NCI-H2107 (cell line): ENCODE measurements around the gene TMEM8B.

Experiments
- DNase-seq: peaks from one replicate; lab custom pipeline; 2025; lab: John Stamatoyannopoulos, UW

Gene TMEM8B

GRCh38 chr9:35811381-35812024 lies 17.5 kb upstream of the TMEM8B start:
- no peak for DNase-seq

DNA sequence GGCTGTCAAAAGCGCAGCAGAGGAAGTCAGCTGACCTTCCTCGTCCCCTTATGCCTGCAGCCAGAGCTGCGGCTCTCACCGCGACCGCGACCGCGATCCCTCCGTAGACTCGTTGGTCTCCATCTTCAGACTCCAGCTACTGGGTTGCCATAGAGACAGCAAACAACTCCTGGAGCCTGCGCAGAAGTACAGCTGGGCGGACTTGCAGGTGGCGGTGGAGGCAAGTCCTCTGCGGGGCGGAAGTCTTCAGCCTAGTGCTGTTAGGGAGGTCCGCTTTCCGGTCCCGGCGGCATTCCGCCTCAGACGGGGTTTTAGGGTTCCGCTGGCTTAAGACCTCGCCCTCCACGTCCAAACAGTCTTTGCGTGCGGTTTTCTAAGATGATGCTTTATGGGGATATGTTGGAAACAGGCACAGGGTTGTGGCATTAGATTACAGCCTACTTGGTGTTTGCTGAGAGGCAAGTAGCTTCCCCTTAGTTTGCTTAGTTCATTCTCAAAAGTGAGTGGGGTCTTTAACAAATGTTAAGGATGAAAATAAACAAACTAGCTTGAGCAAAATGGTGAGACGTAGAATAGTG lies 16.9 kb upstream of the TMEM8B start, which contains the start of gene SPAG8:
Gene SPAG8, minus strand, starts transcription at position 238 of the 578 bp plus-strand sequence. Its CDS starts 115 bp downstream, at position 123.
- DNase-seq = peak; percentile 91

DNA sequence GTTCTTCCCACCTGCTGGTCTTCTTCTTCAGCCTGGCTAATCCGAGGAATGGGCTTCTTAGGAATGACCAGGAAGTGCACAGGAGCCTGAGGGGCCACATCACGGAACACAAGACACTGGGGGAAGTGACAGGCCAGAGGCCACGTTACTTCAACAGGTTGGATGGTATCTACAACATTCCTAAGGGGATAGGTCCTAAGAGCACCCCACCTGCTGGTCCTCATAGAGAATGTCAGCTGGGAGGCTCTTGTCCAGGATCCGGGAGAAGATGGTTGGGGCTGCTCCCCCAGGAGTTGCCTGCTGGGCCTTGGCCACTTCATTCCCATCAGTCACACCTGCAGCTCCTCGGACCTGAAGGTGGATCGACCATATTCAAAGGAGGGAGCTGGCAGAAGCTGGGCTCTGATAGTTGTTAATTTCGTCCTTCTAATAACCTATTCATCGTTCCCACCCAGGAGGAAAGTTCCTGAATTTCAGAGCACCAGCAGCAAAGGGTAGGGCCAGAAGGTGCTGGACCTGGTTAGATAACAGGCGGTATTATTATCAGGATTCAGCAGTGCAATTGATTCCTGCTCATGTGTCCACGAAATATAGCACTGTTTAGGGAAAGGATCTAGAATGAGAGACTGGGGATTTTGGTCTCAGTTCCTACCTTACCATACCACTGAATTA lies 15.5 kb upstream of the TMEM8B start:
- DNase-seq = no peak

- no peak for DNase-seq
Observed at GRCh38 chr9:35814106-35814840, 14.8 kb upstream of the TMEM8B start.

GRCh38 chr9:35814841-35815543 lies 14.0 kb upstream of the TMEM8B start, which contains the start of gene HINT2:
Gene HINT2, minus strand, starts transcription at chr9:35815042. Its CDS starts 63 bp downstream, at chr9:35814979.
- DNase-seq = peak; percentile 96

GRCh38 chr9:35816708-35817107 lies 12.3 kb upstream of the TMEM8B start:
- no peak for DNase-seq

DNA sequence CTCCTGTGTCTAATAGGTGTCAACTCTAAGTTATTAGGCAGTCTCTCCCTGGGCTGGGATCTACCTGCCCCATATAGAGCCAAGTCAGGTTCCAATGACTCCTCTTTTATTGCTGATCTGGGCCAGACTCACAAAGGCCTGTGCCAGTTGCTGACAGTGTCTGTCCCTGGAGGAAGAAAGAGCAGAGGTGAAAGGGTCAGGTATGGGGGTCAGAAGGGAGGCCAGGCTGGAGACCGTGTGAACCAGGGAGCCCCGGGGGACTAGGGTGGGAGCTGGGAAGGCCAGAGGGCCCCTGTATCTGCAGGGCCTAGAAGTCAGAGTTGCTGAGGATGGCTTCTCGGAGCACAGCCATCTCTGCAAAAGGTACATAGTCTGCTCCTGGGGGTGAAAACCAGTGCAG lies 10.7 kb upstream of the TMEM8B start:
- DNase-seq = no peak

GRCh38 chr9:35820076-35820475 lies 9.0 kb upstream of the TMEM8B start:
- no peak for DNase-seq

DNA sequence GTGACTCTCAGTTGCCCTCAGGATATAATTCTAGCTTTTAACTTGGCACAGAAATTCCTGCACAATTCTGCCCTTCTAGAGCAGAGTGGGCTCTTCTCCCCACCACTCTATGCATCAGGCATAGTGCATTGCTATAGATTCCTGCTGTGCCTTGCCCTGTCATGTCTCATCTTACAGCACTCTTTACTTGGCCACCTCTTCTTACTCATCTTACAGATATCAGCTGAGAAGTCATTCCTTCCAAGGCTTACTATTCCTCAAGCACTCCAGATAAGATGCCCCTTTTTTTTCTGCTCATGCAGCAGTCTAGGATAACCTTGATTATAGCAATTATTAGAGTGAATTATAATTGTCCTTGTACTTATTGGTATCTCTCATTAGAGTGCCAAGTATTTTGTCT lies 6.1 kb upstream of the TMEM8B start:
- no peak for DNase-seq

DNA sequence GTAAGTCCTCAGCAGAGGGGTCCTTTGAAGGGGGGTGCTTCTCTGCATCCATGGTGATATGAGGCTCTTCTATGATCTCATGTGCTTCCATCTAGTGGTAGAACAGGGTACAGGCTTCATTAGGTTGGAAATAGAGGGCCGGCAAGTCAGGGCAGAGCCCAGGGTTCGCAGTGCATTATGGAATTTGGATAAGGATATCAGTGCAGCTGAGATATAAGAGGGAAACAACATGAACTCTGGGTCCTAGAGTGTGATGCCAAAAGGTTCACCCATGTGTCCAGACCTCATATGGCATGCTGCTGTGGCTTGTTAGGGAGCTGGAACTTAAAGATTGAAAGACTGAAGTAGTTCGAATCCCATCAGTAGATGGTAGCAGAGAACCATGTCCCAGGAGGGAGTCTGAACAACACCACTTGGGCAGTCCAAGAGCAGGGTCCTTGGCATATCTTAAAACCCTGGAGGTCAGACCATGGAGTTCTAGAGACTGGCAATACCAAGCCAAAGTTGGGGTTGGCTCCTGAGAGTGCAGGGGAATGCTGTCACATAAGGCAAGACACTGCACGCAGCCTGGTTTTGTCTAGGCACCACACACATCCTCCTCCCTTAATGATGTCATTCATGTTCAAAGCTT lies 2.8 kb upstream of the TMEM8B start:
- peak; percentile 7 for DNase-seq

GRCh38 chr9:35827486-35827885 lies 1.5 kb upstream of the TMEM8B start:
- no peak for DNase-seq

DNA sequence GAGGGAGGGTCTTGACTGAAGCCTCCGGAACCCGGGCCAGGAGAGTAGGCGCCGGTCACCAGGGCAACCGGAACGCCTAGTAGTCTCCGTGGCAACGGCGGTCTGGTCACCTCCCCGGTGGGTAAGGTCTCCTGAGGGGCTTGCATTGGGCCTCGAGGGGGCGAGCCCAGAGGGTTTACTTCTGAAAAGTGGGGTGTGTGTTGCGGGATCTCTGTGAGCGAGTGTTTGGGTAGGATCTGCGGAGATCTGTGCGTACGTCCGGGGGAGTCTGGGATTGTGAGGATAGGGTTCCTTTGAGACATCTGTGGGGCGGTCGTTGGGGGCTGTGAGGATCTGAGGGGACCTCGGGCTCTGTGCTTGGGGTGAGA lies 328 bp upstream of the TMEM8B start, which contains the start of gene FAM221B:
Gene FAM221B, minus strand, starts transcription at position 17 of the 368 bp plus-strand sequence. CDS start 2,571 bp downstream, outside the sequence.
- no peak for DNase-seq

- no peak for DNase-seq
Observed at GRCh38 chr9:35829764-35830096, 702 bp downstream of the TMEM8B start.

DNA sequence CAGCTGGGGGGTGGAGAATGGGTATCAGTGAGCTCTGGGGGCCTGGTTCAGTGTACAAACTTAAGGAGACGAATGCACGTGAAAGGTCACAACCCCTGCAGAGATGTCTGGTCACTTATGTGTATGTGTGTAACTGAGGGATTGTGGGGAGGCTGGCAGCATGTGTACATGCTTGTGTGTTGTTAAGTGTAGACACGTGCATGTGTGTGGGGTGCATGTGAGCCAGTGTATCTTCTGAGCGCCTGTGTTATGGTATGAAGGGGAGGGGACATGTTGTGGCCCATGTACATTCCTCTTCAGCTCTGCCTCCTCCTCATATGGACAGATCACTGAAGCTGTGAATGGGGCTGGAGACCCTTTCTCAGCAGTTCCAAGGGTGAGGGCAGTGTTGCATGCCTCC lies 2.0 kb downstream of the TMEM8B start:
- DNase-seq = no peak

DNA sequence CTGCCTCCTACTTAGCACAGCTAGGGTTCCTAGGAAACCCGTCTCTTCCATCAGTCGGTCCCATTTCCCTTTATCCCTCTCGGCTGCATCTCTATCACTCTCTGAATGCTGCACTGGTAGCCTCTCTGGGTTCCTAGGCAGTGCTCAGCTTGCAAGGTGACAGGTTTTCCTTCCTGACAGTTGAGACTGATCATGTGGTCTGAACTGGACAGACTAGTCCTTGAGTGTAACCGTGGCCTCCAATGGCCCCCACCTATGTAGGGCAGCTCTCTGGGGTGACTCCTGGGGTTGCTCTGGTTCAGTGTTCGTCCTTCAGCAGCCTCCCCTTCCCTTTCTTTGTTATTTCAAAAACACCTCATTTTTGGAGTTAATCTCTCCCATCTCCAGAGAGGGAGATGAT lies 3.8 kb downstream of the TMEM8B start:
- DNase-seq = no peak

- DNase-seq = no peak
Observed at GRCh38 chr9:35834260-35835215, 5.5 kb downstream of the TMEM8B start.

- no peak for DNase-seq
Observed at GRCh38 chr9:35835216-35835632, 6.2 kb downstream of the TMEM8B start.

GRCh38 chr9:35835766-35836165 lies 6.7 kb downstream of the TMEM8B start:
- no peak for DNase-seq

- DNase-seq = no peak
Observed at GRCh38 chr9:35836595-35836994, 7.6 kb downstream of the TMEM8B start.

- DNase-seq = no peak
Observed at GRCh38 chr9:35839926-35840325, 10.9 kb downstream of the TMEM8B start.
